GM21528 (cell line): ENCODE data around the gene SYNPO.

Experiments used
- ATAC-seq: cut with Tn5 transposase; IDR thresholded peaks from one replicate; pipeline ENCODE4 v1.9.1; 2021; ENCODE audit warnings: mild to moderate bottlenecking, moderate library complexity; ENCODE audit not compliant: unreplicated experiment, low FRiP score

The SYNPO gene, protein sequence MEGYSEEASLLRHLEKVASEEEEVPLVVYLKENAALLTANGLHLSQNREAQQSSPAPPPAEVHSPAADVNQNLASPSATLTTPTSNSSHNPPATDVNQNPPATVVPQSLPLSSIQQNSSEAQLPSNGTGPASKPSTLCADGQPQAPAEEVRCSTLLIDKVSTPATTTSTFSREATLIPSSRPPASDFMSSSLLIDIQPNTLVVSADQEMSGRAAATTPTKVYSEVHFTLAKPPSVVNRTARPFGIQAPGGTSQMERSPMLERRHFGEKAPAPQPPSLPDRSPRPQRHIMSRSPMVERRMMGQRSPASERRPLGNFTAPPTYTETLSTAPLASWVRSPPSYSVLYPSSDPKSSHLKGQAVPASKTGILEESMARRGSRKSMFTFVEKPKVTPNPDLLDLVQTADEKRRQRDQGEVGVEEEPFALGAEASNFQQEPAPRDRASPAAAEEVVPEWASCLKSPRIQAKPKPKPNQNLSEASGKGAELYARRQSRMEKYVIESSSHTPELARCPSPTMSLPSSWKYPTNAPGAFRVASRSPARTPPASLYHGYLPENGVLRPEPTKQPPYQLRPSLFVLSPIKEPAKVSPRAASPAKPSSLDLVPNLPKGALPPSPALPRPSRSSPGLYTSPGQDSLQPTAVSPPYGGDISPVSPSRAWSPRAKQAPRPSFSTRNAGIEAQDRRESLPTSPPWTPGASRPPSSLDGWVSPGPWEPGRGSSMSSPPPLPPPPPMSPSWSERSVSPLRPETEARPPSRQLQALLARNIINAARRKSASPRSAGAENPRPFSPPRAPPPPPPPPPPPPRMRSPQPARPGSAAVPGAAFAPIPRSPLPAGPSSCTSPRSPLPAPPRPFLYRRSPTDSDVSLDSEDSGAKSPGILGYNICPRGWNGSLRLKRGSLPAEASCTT

DNA sequence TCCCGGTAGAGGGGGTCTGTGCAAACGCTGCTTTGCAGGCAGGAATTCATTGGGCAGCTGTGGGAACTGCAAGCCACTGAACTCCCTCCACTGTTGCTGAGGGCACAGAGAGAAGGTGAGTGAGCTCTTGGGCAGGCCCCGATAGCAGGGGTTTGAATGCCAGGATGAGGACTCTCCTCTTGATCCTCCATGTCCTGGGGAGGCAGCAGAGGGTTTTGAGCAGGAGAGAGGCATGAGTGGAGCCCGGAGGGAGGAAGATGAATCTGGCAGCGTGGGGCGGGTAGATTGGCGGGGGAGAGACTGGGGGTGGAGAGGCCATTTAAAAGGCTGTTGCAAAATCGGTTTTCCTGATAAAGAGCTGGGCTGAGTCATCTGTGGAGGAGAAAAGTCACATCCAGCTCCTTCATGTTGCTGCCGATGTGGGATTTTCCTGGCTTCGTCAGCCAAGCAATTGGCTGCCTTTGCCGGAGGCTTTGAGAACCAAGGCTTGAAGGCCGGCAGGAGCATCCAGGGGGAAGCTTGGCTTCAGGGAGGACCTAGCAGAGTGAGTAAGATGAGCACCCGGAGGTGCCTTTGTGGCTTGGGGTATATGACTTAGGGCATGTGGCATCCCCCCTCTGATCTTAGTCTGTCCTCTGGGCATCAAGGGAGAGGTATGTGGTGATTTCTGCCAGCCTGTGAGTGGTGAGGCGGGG is at the start of gene SYNPO:
Gene SYNPO (plus strand): TSS at position 350 of the 695 bp plus-strand sequence. CDS start 7,616 bp downstream, outside the sequence.
- no peak for ATAC-seq

- ATAC-seq: no peak
Measured at GRCh38 chr5:150590979-150591695, 49.3 kb upstream of the SYNPO start.

- ATAC-seq: no peak
Measured at GRCh38 chr5:150593593-150593992, 46.9 kb upstream of the SYNPO start.

GRCh38 chr5:150593996-150594395 is 46.5 kb upstream of the SYNPO start:
- ATAC-seq: no peak

GRCh38 chr5:150595466-150596031 is 44.9 kb upstream of the SYNPO start:
- ATAC-seq: no peak

GRCh38 chr5:150596313-150596712 is 44.1 kb upstream of the SYNPO start:
- ATAC-seq: no peak

DNA sequence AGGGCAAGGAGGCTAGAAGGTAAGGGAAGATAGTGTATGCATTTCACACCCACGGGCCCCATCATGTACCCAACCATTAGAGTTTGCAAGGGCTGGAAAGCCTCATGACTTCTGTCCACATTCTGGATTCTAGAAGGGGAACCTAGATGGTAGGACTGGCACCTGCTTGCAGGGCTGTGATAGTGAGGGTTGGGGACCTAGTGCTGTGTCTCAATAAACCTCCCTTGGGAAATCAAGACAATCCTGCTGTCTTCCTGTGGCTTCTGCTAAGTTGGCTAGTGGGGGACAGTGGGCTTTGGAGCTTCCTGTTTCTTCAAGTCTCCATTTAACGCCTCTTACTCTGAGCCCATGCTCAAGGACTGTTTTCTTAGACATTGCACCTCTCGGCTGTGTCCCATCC is 43.6 kb upstream of the SYNPO start:
- no peak for ATAC-seq

GRCh38 chr5:150598006-150598405 is 42.5 kb upstream of the SYNPO start:
- ATAC-seq: no peak

GRCh38 chr5:150598821-150599273 is 41.6 kb upstream of the SYNPO start:
- ATAC-seq: no peak

- no peak for ATAC-seq
Measured at GRCh38 chr5:150599281-150599680, 41.2 kb upstream of the SYNPO start.

GRCh38 chr5:150599917-150600511 is 40.4 kb upstream of the SYNPO start:
- ATAC-seq: no peak

DNA sequence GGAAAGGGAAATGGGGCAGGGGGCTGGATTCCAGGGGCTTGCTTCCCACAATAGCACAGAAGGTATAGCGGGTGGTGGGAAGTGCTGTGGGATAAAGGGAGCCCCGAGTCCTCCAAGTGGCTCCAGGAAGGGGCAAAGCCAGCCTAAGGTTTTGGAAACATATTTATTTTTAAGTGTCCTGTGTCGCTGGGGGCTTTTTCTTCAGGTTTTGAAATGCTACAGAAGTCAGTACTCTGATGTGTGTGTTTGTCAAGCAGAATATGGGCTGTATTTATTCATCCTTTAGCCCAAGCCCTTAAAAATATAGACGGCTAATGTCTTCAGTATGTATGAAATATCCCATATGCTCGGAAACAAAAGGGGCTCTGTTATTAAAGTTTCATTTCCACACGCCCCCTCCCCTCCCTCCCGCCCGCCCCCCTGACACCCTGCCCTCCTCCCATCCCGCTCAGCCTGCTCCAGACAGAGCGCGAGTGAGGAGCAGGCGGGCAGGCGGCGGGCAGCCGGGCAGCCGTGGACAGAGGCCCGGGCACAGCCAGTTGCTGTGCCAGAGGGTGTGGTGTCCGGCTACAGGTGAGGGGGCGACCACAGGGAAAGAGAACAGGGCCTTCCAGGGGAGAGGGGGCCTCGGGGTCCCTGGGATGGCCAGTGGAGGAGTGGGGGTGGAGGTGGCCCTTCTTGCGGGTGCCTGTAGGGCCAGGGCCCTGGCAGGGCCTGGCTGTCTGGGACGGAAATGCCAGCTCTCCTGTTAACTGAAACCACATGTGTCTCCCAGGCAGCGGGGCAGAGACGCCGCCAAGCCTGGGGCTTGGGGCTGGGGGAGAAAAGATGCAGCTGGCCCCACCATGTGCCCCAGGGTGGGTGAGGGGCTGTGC is 39.6 kb upstream of the SYNPO start:
- ATAC-seq: no peak

DNA sequence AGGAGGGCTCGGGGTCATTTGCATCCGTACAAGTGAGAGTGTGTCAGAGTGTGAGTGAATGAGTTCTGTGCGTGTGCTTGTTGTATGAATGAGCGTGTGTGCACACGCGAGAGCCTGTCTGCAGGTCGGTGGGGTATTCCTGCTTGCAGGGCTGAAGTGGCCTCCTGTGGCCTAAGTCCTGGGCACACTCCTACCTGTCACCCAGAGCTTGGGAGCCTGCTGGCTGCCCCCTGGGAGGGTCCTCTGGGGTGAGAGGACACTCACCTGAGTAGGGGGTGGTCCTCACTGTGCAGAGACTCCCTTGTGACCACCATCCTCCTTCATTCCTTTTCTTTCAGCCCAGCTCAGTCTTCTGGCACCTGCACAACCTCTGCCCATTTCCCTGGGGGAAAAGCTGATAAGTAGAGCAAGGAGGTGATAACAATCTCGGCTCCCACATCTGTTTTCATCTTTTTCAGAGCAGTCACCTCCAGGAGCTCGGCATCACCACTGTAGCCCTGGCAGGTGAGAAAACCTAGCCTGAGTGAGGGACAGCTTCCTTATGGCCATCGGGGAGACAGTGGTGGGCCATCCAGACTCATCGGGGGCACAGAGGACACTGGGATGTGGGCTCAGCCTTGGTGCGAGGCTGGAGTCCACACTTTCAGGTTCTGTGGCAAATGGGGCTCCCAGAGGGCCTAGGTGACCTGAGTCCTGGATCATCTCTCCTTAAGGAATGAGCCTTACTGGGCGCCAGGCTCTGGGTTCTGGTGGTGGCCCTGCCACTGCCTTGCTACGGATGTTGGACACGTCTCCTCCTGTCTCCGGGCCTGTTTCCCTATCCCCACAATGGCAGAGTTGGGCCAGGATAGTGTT is 38.7 kb upstream of the SYNPO start:
- ATAC-seq: no peak

DNA sequence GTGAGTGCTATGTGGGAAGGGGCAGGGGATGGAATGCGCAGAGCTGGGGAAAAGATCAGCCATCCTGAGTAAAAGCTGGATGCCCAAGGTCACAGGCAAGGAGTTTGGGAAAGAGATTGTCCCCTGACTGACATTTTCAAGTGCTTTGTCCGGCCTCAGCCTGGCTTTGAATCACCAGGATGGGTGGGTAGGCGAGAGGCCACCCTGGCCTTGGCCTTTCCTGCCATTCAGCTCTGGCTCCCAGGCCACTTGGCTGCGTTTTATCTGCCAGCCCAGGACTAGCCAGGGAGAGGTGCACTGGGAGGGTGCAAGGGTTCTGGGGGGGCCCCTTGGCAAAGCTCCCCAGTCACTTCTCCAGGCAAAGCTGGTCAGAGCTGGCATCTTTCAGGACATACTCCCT is 37.4 kb upstream of the SYNPO start:
- ATAC-seq: no peak

- no peak for ATAC-seq
Measured at GRCh38 chr5:150603491-150603890, 37.0 kb upstream of the SYNPO start.

- ATAC-seq: no peak
Measured at GRCh38 chr5:150604010-150604409, 36.5 kb upstream of the SYNPO start.

DNA sequence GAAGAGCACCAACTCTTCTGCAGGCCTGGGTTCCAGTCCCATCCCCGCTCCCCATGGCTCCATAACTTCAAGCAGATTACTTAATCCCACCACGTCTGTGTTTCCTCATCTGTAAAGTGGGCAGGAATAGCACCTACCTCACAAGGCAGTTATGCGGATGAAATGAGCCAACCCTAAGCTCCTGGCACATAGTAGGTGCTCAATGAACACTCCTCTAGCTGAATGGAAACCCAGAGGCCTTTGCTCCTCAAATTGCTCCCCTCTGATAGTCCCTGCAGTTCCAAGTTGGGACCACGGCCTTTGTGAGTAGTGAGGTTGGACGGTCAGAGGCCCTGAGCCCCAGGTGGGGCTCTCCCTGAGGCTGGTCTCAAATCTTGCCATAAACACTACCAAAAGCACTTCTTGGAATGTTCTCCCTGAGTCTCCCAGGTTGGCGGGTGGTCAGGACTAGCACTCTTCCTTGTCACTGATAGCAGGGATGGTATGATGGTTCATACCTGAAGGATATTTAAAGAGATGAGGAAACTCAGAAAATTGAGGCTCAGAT is 35.5 kb upstream of the SYNPO start:
- no peak for ATAC-seq
